C4-2B (cell line): Measurements from ENCODE around the gene RBMX.

Experiments
- H3K27ac ChIP-seq: fragments of 450-650 bp; 2 replicates; pipeline ENCODE4 v1.5.1; 2017
- CTCF ChIP-seq: fragments of 450-650 bp; conservative IDR thresholded peaks from 2 replicates; pipeline ENCODE4 v1.5.1; 2017; ENCODE audit warnings: mild to moderate bottlenecking
- ZFX ChIP-seq: fragments of 450-650 bp; IDR thresholded peaks from 2 replicates; pipeline ENCODE4 v1.6.1; 2017

RBMX gene

GRCh38 chrX:136868283-136869055 is 12.1 kb downstream of the RBMX start:
- TF ChIP-seq CTCF (no peak), ZFX (no peak)
- H3K27ac ChIP-seq, result no peak overlapping the region

- no peak for TF ChIP-seq CTCF
- TF ChIP-seq ZFX, result no peak
- no peak overlapping the region for H3K27ac ChIP-seq
These were observed 13.0 kb downstream of the RBMX start for GRCh38 chrX:136867518-136867917.

- H3K27ac ChIP-seq, result no peak overlapping the region
- TF ChIP-seq CTCF (no peak), ZFX (no peak)
These were observed 13.4 kb downstream of the RBMX start for GRCh38 chrX:136867096-136867491.

GRCh38 chrX:136866337-136867095 is 14.0 kb downstream of the RBMX start:
- no peak overlapping the region for H3K27ac ChIP-seq
- no peak for TF ChIP-seq ZFX
- TF ChIP-seq CTCF, result no peak

GRCh38 chrX:136865270-136866158 is 15.0 kb downstream of the RBMX start:
- TF ChIP-seq CTCF, result no peak
- no peak for TF ChIP-seq ZFX
- no peak overlapping the region for H3K27ac ChIP-seq

- no peak overlapping the region for H3K27ac ChIP-seq
These were observed 16.7 kb downstream of the RBMX start for GRCh38 chrX:136863826-136864225.

More at GRCh38 chrX:136863826-136864225, 16.7 kb downstream of the RBMX start:
- TF ChIP-seq CTCF, result no peak
- TF ChIP-seq ZFX, result no peak
